ENCODE data around the gene SULT1E1.
A peak's percentile ranks its signal among the peaks of the same experiment; 100 is the strongest.
"Not testable (repeated sequence)": the region's sequence is repeated elsewhere in the genome, so short reads cannot be mapped to it uniquely, and the experiment has no call there.

Gene SULT1E1

DNA sequence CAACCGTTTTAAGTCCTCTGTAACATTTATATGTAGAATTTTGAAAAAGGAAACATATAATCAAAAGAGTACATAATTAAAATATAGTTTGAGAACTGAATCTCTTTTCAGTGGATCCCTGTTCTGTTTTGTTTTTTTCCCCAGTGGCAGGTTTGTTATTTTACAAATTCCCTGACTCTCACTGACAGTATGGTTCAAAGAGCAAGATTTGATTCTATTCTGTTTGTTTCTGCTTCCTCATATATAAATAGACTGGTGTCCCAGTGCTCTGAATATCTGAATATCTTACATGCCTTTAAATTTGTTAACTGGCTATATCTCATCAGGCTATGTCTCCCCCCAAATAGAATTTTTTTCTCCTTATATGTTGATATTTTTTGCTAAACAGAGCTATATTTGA is 16.6 kb downstream of the SULT1E1 start:
- DNase-seq (ENCODE audit: low spot score): no peak

DNA sequence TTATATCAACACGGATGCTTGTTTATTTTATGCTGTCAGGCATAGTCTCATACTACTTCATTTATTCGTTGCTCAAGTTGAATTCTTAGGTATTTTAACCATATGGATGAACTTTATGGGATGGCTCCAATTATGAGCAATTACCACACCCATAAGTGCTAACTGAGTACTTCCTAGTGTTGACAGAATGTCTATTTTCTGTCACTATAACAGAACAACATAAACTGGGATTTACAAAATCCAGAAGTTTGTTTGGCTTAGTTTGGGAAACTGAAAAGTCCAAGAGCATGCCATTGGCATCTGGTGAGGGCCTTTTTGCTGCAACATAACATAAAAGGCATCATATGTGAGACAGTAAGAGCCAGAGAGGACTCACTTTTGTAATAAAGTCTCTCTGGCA is 21.0 kb downstream of the SULT1E1 start:
- DNase-seq (ENCODE audit: low spot score): no peak

DNA sequence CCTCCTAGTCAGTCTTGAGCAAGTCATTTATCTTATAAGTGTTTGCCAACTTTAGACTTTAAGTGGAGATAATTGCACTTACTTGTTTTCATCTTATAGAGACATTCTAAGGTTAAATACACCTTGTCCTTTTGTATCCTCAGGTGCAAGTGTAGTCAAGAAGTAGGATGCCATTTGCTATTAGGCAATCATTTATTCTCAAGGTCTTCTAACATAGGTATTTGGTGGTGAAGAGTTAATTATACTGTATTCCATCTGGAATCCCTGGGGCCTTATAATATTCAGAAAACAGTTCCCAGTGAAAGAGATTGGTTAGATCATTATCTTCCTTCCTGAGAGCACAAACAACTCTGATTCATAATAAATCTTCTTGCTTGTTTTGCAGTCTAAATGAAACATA is 23.7 kb downstream of the SULT1E1 start:
- no peak for DNase-seq (ENCODE audit: low spot score)

DNA sequence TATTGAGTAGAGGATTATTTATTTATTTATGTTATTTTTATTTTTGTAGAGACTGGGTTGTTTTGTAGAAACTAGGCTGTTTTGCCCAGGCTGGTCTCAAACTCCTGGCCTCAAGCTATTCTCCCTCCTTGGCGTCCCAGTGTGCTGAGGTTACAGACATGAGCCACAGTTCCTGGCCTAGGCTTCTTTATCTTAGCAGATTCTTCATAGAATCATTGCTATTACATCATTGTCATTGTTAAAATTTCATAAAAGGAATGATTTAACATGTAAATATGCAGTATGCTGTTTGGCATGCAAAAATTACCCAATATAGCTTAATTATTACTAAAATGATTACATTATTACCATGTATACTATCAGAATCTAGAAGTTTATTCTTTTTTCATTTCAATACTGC is 24.2 kb downstream of the SULT1E1 start:
- no peak for DNase-seq (ENCODE audit: low spot score)

DNA sequence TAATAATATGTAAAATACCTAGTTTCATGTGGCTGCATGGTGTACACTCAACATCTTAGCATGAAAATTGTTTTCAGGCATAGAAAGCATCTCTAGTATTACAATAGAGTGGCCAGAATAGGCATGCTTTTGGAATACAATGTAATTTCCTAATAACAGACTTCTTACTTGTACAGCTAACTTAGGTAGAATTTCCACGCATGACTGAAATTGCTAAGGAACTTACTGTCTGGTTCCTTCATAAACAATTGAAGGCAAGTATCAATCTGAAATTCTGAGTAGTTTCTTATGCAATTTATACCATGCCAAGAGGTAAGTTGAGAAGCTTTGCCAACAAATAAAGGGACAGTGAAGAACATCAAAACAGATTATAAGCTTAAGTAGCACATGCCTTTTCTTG is 26.7 kb downstream of the SULT1E1 start:
- no peak for DNase-seq (ENCODE audit: low spot score)

DNA sequence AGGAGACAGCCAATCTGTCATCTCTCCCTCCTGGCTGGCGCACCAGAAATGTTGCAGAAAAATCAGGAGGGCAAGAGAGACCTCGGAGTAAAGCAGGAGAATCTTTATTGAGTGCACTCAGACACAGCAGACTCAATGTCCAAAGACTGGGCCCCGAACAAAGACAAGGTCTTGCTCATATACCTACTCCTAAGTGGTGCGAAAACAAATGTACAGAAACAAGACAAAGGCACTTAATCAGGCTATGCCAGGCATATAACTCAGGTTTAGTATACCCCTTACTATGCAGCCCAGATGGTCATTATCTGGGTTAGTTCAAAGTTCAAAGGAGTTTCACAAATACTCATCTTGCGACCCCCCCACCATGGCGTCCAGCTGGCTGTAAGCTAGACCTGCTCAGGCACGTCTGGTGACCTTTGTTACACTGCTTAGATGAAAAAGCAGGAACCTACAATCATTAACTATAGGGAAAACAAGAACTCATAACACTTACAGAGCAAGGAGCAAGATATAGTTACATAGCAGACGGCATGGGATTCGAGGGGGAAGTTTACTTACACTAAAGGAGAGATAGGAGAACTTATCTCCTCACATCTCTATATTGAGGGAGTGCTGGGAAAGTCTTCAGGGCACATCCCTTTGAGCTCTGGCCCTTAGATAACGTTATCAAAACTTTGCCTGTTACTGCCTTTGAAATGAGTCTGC is 27.5 kb downstream of the SULT1E1 start:
- DNase-seq (ENCODE audit: low spot score): no peak

DNA sequence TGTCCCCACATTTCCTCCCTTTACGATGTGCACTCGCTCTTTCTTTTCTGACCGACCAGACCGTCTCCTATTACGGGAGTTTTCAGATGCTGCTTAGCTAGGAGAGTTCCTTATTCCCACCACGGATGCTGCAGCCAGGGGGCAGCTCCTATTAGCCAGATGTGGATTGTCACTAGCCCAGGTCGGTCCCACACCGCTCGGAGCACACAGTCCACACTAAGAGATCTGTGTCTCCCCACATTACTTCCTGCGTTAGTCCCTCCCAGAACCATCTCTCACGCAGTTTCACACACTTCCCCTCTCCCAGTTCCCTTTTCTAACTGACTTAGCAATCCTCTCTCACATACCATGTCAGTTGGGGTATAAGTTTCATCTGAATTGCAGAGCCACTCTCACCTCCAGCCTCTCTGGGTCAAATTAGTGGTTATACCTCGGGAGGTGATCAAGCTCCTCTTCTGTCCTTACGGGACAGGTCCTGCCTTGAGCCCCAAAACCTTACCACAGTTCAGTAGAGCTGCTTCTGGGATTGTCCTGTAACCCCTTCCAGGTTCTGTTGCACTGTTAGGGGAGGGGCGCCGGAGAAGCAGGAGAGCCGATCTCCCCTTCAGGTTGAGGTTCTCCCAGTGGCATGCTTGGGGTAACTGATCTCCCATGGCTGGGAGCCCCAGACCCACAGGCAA is 28.2 kb downstream of the SULT1E1 start:
- DNase-seq (ENCODE audit: low spot score): no peak

DNA sequence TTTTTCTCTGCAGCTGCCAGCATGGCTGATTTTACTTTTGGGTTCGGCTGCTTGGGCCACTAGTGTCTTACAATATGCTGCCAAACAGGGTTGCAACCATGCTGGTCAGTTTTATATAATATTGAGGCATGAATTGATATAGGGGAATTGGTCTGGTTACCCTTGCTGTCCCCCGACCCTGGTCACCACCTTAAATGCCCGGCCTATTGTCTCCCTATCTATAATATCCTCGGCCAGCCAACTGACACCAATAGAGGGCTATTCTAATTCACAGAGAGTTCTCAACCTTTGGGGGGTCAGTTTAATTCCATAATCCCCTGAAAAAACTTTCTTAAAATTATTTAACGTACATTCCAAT is 28.7 kb downstream of the SULT1E1 start:
- no peak for DNase-seq (ENCODE audit: low spot score)

DNA sequence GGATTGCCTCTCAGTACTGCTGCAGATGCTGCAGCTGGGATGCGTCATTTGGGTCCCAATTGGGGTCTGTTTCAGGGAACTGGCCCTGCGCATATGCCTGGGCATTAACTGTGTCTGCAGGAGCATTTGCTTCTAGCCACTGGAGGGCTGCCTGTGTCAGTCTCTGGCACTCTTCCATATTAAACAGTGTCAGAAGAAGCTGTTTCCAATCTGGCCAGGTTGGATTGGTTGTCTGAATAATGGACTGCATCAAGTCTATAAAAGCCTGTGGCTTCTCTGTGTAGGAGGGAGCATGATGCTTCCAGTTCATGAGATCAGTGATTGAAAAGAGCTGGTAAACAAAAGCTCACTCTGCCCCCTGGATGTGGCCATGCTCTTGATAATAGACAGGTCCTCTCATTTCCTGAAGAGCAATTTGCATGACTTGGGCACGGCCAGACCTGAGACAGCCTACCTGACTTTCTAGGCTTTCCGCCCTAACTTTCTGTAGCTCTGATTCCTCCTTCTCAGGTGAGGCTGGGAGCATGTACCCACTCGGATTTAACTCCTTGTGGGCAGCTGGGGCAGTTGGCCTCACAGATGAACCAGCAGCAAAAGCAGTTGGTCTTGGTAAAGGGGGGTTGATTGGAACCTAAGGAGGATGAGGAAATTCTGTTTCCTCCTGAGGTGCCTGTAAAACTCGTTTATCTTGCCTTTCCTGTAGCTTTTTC is 29.2 kb downstream of the SULT1E1 start:
- no peak for DNase-seq (ENCODE audit: low spot score)

DNA sequence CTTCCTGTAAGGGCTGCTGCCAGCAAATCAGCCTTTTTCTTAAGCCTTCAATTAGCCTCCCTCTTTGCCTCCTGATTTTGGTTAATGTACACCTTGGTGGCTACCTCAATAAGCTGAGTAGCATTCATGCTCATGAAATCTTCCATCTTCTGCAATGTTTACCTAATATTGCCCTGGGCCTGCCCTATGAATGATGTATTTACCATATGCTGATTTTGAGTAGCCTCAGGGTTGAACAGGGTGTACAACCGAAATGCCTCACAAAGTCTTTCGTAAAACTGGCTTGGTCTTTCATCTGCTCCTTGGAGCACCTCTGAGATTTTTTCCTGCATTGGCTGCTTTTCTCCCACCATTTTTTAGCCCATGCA is 29.8 kb downstream of the SULT1E1 start:
- DNase-seq (ENCODE audit: low spot score): no peak

DNA sequence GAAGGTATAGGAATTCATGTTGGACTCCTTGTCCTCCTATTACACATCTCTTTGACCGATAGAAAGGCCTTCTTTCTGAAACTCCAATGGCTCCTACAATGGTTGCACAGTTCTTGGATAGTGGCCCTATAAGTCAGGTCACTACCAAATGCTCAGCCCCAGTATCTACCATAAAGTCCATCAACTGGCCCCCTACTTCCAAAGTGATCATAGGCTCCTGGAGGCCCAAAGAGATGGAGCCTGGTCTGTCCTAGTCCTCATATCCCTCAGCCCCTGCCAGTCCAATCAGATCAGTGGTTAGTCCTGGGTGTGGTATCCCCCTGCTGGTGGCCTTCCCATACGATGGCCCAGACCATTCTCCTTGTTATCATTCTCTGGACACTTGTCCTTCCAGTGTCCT is 30.3 kb downstream of the SULT1E1 start:
- DNase-seq (ENCODE audit: low spot score): no peak

DNA sequence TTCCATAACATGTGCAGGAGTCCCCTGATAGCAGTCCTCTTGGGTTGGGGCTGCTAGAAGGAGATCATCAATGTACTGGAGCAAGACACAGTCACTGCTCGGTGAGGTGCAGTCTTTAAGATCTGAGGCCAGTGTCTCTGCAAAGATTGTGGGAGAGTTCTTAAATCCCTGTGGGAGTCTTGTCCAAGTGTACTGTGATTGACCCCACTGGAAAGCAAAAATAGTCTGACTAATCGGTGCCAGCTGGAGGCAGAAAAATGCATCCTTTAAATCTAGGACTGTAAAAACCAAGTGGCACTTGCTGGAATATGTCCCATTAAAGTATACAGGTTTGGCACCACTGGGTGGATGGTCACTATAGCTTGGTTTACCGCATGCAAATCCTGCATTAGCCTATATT is 31.1 kb downstream of the SULT1E1 start:
- no peak for DNase-seq (ENCODE audit: low spot score)

DNA sequence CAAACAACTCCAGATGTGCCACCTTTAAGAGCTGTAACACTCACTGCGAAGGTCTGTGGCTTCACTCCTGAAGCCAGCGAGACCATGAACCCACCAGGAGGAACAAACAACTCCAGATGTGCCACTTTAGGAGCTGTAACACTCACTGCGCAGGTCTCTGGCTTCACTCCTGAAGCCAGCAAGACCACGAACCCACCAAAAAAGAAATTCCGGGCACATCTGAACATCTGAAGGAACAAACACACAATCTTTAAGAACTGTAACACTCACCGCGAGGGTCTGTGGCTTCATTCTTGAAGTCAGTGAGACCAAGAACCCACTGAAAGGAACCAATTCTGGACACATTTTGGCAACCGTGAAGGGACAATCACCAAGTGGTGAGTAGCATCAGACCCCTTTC is 34.9 kb downstream of the SULT1E1 start:
- not testable (repeated sequence) for DNase-seq (ENCODE audit: low spot score)

DNA sequence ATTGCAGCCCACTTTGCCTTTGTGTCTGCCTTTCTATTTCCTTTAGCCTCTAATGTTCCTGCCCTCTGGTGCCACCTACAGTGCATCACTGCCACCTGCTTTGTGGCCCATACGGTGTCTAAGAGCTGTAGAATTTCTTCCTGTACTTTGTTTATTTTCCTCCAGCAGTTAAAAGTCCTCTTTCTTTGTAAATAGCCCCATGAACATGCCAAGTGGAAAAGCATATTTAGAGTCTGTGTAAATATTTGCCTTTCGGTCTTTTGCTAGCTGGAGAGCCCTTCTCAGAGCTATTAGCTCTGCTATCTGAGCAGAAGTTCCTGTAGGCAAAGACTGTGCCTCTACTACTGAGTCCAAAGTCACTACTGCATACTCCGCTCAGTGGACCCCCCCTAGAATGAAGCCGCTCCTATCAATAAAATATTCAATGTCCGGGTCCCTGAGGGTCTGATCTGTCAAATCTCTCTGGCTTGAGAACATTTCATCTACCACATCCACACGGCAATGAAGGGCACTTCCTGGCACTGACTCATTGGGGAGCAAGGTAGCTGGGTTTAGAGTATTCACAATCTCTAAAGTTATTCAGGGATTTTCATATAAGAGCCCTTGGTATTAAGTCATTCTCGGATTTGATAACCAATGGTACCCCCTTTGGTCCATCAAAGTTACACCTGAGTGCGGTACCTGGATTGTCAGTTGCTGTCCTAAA is 36.3 kb downstream of the SULT1E1 start:
- peak; percentile 36 for DNase-seq (ENCODE audit: low spot score)

DNA sequence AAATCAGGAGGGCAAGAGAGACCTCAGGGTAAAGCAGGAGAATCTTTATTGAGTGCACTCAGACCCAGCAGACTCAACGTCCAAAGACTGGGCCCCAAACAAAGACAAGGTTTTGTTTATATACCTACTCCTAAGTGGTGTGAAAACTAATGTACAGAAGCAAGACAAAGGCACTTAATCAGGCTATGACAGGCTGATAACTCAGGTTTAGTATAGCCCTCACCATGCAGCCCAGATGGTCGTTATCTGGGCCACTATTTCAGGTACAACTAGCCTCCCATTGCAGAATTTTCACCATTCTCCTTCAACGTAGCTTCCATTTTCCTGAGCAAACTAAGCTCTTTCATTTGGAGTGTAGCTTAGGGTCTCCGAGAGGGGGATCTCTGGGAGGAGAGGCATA is 36.9 kb downstream of the SULT1E1 start:
- DNase-seq (ENCODE audit: low spot score): no peak

DNA sequence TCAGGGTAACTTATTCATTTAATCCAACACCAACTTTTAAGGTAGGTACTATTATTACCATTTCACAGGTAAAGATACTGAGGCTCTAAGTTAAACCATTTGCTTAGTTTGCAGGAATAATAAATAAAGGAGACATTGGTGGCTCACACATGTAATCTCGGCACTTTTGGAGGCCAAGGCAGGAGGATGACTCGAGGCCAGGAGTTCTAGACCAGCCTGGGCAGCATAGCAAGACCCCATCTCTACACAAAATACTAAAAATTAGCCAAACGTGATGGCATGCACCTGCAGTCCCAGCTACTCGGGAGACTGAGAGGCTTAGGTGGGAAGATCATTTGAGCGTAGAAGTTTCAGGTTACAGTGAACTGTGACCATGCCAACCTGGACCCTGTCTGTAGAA is 37.7 kb downstream of the SULT1E1 start:
- DNase-seq (ENCODE audit: low spot score): no peak

DNA sequence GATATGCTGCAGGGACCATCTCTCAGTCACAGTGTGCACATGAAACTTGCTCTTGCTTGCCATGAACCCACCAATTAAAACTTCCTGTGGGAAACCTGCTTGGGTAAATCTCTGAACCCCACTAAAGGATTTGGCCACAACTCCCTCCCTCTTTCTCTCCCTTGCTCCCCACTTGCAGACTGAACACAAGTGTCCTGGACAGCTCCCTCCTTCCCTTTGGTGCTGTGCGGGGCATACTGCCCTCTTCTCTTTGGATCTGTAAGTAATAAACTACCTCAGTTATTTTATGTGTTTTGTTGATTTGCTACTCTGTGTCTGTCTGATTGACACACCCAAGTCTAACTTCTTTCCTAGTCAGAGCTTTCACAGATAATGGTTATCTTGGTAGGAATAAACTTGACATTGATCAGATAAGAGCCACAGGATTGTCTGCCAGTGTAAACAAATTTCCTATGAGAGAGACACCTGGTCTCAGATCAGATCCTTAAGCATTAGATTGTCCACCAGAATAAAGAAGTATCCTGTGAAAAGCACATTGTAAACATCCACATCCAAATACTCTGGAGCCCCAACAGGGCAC is 41.8 kb downstream of the SULT1E1 start:
- no peak for DNase-seq (ENCODE audit: low spot score)

DNA sequence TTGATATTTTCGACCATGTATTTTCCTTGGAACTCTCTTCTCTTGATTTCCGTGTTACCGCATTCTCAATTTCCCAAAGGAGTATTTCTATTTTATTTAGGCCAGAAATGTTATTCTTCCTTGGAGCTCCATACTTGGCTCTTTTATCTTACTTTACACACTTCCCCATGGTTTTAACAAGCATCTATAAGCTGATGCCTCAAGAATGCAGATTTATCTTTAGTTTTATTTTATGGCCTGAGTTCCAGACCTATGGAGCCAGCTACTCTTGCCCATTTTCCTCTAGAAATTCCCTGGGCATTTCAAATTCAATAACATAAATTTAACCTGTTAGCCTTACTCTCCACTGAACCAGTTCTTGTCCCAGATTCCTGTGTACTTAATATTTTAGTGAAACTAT is 43.7 kb downstream of the SULT1E1 start:
- no peak for DNase-seq (ENCODE audit: low spot score)

DNA sequence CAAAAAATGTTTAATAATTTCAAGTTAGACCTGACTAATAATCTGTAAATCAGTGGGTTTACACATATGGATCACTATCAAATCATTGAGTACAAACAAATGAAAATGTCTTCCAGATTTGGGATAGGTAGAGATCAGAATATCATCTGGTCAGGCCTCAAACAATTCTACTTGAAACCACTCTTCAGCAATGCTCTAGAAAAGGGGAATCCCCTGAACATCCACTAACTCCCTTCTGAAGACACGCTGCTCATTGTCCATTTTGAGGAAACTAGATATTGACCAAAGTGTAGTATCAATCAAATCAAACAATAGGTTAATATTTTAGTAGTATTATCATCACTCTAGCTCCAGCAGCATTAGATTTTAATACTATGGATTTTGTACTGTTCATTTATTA is 46.3 kb downstream of the SULT1E1 start:
- no peak for DNase-seq (ENCODE audit: low spot score)

DNA sequence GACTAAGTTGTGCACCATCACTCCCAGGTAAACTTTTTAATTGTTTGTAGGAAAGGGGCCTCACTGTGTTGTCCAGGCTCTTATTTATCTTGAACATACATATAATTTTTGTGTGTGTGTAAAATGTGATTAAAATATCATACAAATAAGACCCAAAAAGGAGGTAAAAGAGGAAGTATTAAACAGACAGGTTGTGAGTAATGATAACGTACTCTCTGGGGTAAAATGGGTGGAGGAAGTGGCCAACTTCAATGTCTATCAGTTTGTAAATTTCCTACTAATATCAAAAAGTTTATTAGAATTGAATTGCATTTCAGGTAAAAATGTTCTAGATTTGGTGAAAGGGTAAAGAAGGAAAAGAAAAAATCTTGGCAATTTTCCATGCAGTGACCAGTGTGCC is 48.8 kb downstream of the SULT1E1 start:
- no peak for DNase-seq (ENCODE audit: low spot score)

DNA sequence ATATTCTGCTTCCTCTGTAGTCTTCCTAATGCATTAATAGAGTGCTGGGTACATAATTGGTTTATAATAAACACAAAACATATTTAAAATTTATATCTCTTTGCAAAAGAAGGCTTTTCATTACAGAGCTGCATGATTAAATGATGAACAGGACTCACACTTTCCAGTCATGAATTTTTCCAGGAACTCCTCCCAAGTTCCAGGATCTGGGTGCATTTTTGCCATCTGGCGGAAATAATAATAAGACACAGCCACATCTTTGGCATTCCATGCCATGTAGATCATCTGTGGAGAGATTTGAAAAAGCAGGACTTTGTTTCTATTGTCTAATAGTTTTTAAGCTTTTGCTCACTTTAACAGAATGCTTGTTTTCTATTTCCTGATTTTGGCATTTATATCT is 59.3 kb downstream of the SULT1E1 start:
- DNase-seq (ENCODE audit: low spot score): peak; percentile 73

DNA sequence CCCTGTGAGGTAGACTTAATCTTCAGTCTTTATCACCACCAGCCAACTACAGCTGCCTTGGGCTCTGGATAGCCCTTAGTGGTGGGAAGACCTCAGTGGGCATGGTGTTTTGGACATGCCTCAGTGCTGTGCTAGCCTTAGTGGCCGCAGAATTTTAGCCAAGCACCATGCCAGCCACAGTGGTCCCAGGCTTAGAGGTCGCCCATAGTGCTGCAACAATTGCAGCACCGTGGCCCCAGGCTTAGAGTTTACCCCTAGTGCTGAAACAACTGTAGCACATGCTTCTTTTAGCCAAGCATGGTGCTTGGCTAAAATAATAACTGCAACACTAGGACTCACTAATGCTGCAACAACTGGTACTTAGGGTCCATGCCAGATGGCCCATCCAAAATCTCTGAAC is 60.6 kb downstream of the SULT1E1 start:
- no peak for DNase-seq (ENCODE audit: low spot score)

DNA sequence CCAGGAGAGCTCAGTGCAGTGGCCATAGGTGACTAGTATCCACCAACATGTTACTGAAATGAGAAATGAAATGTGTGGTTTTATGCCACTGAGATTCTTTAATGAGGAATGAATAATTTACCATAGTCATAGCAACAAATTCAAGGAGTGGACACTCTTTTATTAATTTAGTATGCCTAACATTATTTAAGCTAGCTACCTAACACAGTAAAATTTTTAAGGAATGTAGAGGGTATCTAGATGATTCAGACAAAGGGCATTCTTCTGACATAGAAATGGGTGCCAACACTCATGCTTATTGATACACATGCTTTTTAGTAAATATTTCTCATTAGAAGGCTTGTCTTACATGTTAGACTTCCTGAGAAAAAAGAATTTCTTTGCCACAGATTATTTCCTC is 66.2 kb downstream of the SULT1E1 start:
- DNase-seq (ENCODE audit: low spot score): no peak
